Measurements from ENCODE around the gene UHMK1.

DNA sequence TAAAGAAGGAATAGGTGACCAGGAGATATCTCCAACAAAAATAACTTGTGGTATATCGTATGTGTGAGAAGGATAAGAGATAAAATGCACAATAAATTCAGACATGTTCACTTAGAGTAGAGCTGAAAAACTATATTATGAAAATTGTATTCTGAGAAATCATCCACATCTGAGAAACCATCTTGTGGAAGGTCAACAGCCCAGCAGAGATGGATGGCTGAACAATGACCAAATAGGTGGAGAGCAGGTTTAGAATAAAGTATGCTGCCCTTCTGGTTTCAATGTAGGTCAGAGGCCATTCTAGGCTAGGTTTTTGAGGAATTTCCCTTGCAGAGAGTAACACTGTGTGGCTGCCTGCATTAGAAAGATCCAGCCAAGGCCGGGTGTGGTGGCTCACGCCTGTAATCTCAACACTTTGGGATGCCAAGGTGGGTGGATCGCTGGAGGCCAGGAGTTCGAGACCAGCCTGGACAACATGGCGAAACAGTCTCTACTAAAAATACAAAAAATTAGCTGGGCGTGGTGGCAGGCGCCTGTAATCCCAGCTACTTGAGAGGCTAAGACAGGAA is 55.1 kb downstream of the UHMK1 start:
- TF ChIP-seq POU2F2 (IDR thresholded peaks at IDR 0.05; ENCODE audit: low read depth, low read length): no peak
- no peak for TF ChIP-seq POLR2A (IDR thresholded peaks at IDR 0.05; ENCODE audit: low read depth, low read length)
- no peak for TF ChIP-seq POLR2AphosphoS5 (IDR thresholded peaks at IDR 0.05; ENCODE audit: low read depth, low read length)
- TF ChIP-seq TAF1 (IDR thresholded peaks at IDR 0.05; ENCODE audit: low read depth, low read length): no peak

All from GM12891 (cell line).